Measurements from ENCODE around the gene ATXN2.

The ATXN2 gene

GRCh38 chr12:111443086-111443485, 156.0 kb downstream of the ATXN2 start:
- Mint-ChIP-seq H3K27me3 (ENCODE audit: low read depth) (no peaks in the 10 kb centered on the region), H3K36me3 (ENCODE audit: low read depth) (peaks cover 59% of the 10 kb centered on the region), H3K27ac (peak overlapping the region; percentile 91), H3K4me1 (ENCODE audit: low read depth) (peaks cover 66% of the 10 kb centered on the region), H3K4me3 (peak overlapping the region; percentile 79), H3K9me3 (no peaks in the 10 kb centered on the region)
- DNase-seq (ENCODE audit: low spot score) = no peak

GRCh38 chr12:111442301-111443045, 156.6 kb downstream of the ATXN2 start:
- H3K27ac Mint-ChIP-seq = peak overlapping the region; percentile 91
- H3K9me3 Mint-ChIP-seq = no peaks in the 10 kb centered on the region
- no peaks in the 10 kb centered on the region for H3K27me3 Mint-ChIP-seq (ENCODE audit: low read depth)
- no peak overlapping the region for H3K4me3 Mint-ChIP-seq
- peaks cover 53% of the 10 kb centered on the region for H3K36me3 Mint-ChIP-seq (ENCODE audit: low read depth)
- DNase-seq (ENCODE audit: low spot score) = no peak
- H3K4me1 Mint-ChIP-seq (ENCODE audit: low read depth) = peaks cover 68% of the 10 kb centered on the region

- no peak for DNase-seq (ENCODE audit: low spot score)
- no peaks in the 10 kb centered on the region for H3K9me3 Mint-ChIP-seq
- H3K36me3 Mint-ChIP-seq (ENCODE audit: low read depth) = peaks cover 47% of the 10 kb centered on the region
- H3K27ac Mint-ChIP-seq = peak overlapping the region; percentile 26
- no peaks in the 10 kb centered on the region for H3K27me3 Mint-ChIP-seq (ENCODE audit: low read depth)
- peaks cover 76% of the 10 kb centered on the region for H3K4me1 Mint-ChIP-seq (ENCODE audit: low read depth)
- H3K4me3 Mint-ChIP-seq = no peak overlapping the region
These were observed 157.8 kb downstream of the ATXN2 start for GRCh38 chr12:111441107-111441928.

GRCh38 chr12:111440631-111441030, 158.5 kb downstream of the ATXN2 start:
- H3K27me3 Mint-ChIP-seq (ENCODE audit: low read depth) = no peaks in the 10 kb centered on the region
- H3K4me1 Mint-ChIP-seq (ENCODE audit: low read depth) = peaks cover 79% of the 10 kb centered on the region
- H3K27ac Mint-ChIP-seq = peak overlapping the region; percentile 16
- no peak overlapping the region for H3K4me3 Mint-ChIP-seq
- H3K36me3 Mint-ChIP-seq (ENCODE audit: low read depth) = peaks cover 43% of the 10 kb centered on the region
- no peak for DNase-seq (ENCODE audit: low spot score)
- no peaks in the 10 kb centered on the region for H3K9me3 Mint-ChIP-seq

GRCh38 chr12:111440152-111440551, 159.0 kb downstream of the ATXN2 start:
- no peak for DNase-seq (ENCODE audit: low spot score)
- H3K4me1 Mint-ChIP-seq (ENCODE audit: low read depth) = peaks cover 80% of the 10 kb centered on the region
- no peaks in the 10 kb centered on the region for H3K9me3 Mint-ChIP-seq
- H3K4me3 Mint-ChIP-seq = no peak overlapping the region
- H3K36me3 Mint-ChIP-seq (ENCODE audit: low read depth) = peaks cover 41% of the 10 kb centered on the region
- peak overlapping the region; percentile 45 for H3K27ac Mint-ChIP-seq
- no peaks in the 10 kb centered on the region for H3K27me3 Mint-ChIP-seq (ENCODE audit: low read depth)

- DNase-seq (ENCODE audit: low spot score) = no peak
- Mint-ChIP-seq H3K4me3 (no peak overlapping the region), H3K36me3 (ENCODE audit: low read depth) (peaks cover 40% of the 10 kb centered on the region), H3K27me3 (ENCODE audit: low read depth) (no peaks in the 10 kb centered on the region), H3K4me1 (ENCODE audit: low read depth) (peaks cover 80% of the 10 kb centered on the region), H3K9me3 (no peaks in the 10 kb centered on the region), H3K27ac (peak overlapping the region; percentile 45)
These were observed 159.4 kb downstream of the ATXN2 start for GRCh38 chr12:111439657-111440151.

- H3K9me3 Mint-ChIP-seq = no peaks in the 10 kb centered on the region
These were observed 160.6 kb downstream of the ATXN2 start for GRCh38 chr12:111438481-111438880.

GRCh38 chr12:111437816-111438454, 161.2 kb downstream of the ATXN2 start:
- Mint-ChIP-seq H3K36me3 (ENCODE audit: low read depth) (peaks cover 43% of the 10 kb centered on the region), H3K4me1 (ENCODE audit: low read depth) (peaks cover 78% of the 10 kb centered on the region), H3K27ac (peak overlapping the region; percentile 82), H3K9me3 (no peaks in the 10 kb centered on the region), H3K4me3 (no peak overlapping the region), H3K27me3 (ENCODE audit: low read depth) (no peaks in the 10 kb centered on the region)
- DNase-seq (ENCODE audit: low spot score) = no peak

More at GRCh38 chr12:111438481-111438880, 160.6 kb downstream of the ATXN2 start:
- H3K27me3 Mint-ChIP-seq (ENCODE audit: low read depth) = no peaks in the 10 kb centered on the region
- peaks cover 79% of the 10 kb centered on the region for H3K4me1 Mint-ChIP-seq (ENCODE audit: low read depth)
- H3K27ac Mint-ChIP-seq = peak overlapping the region; percentile 82
- DNase-seq (ENCODE audit: low spot score) = no peak
- peaks cover 46% of the 10 kb centered on the region for H3K36me3 Mint-ChIP-seq (ENCODE audit: low read depth)
- H3K4me3 Mint-ChIP-seq = peak overlapping the region; percentile 5

GRCh38 chr12:111436811-111437210, 162.3 kb downstream of the ATXN2 start:
- Mint-ChIP-seq H3K4me1 (ENCODE audit: low read depth) (peaks cover 80% of the 10 kb centered on the region), H3K27me3 (ENCODE audit: low read depth) (no peaks in the 10 kb centered on the region), H3K4me3 (peak overlapping the region; percentile 56), H3K9me3 (no peaks in the 10 kb centered on the region), H3K36me3 (ENCODE audit: low read depth) (peaks cover 44% of the 10 kb centered on the region), H3K27ac (peak overlapping the region; percentile 98)
- DNase-seq (ENCODE audit: low spot score) = no peak

- Mint-ChIP-seq H3K27ac (peak overlapping the region; percentile 98), H3K4me3 (peak overlapping the region; percentile 81), H3K4me1 (ENCODE audit: low read depth) (peaks cover 80% of the 10 kb centered on the region), H3K36me3 (ENCODE audit: low read depth) (peaks cover 47% of the 10 kb centered on the region), H3K9me3 (no peaks in the 10 kb centered on the region), H3K27me3 (ENCODE audit: low read depth) (no peaks in the 10 kb centered on the region)
- no peak for DNase-seq (ENCODE audit: low spot score)
These were observed 162.8 kb downstream of the ATXN2 start for GRCh38 chr12:111436266-111436665.

GRCh38 chr12:111435661-111436201, 163.4 kb downstream of the ATXN2 start:
- no peak for DNase-seq (ENCODE audit: low spot score)
- Mint-ChIP-seq H3K4me3 (peak overlapping the region; percentile 81), H3K36me3 (ENCODE audit: low read depth) (peaks cover 47% of the 10 kb centered on the region), H3K27me3 (ENCODE audit: low read depth) (no peaks in the 10 kb centered on the region), H3K9me3 (no peaks in the 10 kb centered on the region), H3K27ac (peak overlapping the region; percentile 98), H3K4me1 (ENCODE audit: low read depth) (peaks cover 80% of the 10 kb centered on the region)

- DNase-seq (ENCODE audit: low spot score) = peak; percentile 88
- H3K9me3 Mint-ChIP-seq = no peaks in the 10 kb centered on the region
- H3K27ac Mint-ChIP-seq = peak overlapping the region; percentile 98
- peaks cover 41% of the 10 kb centered on the region for H3K36me3 Mint-ChIP-seq (ENCODE audit: low read depth)
- H3K27me3 Mint-ChIP-seq (ENCODE audit: low read depth) = no peaks in the 10 kb centered on the region
- H3K4me1 Mint-ChIP-seq (ENCODE audit: low read depth) = peaks cover 80% of the 10 kb centered on the region
- peak overlapping the region; percentile 81 for H3K4me3 Mint-ChIP-seq
These were observed 164.3 kb downstream of the ATXN2 start for GRCh38 chr12:111434680-111435338.

- peaks cover 40% of the 10 kb centered on the region for H3K36me3 Mint-ChIP-seq (ENCODE audit: low read depth)
- H3K27me3 Mint-ChIP-seq (ENCODE audit: low read depth) = no peaks in the 10 kb centered on the region
- H3K27ac Mint-ChIP-seq = peak overlapping the region; percentile 98
- H3K4me3 Mint-ChIP-seq = peak overlapping the region; percentile 81
- DNase-seq (ENCODE audit: low spot score) = no peak
- H3K4me1 Mint-ChIP-seq (ENCODE audit: low read depth) = peaks cover 86% of the 10 kb centered on the region
- H3K9me3 Mint-ChIP-seq = no peaks in the 10 kb centered on the region
These were observed 165.1 kb downstream of the ATXN2 start for GRCh38 chr12:111434049-111434448.

All from T-helper 2 cell treated with Interferon-gamma antibody and Interleukin-4, amounts not matched to agents 5 μg/mL and 100 μg/mL, for 36 hours (primary cell).